ENCODE measurements around the gene TAF9B. TPM values are rescaled to one million over a fixed set of nuclear protein-coding genes. Genes with fewer than 3 reads are reported as not detected.

Gene TAF9B
- total RNA-seq: 10 to 100 TPM; 44.0 to 53.1 TPM
- 3.5 TPM for polyA plus RNA-seq (2013, experiment 1 of 2)
- polyA plus RNA-seq (2013, experiment 2 of 2): 3.4 TPM
- long read RNA-seq, experiment 1, transcript TAF9B-201 (7 exons, 2,713 nt): major isoform, 17 of 41 reads
- long read RNA-seq, experiment 1, partial matches to known transcripts: 6 of 41 reads
- long read RNA-seq, experiment 1, other reads (novel, unspliced or antisense): 18 of 41 reads
- long read RNA-seq, experiment 2, transcript TAF9B-201 (7 exons, 2,713 nt): major isoform, 300 of 324 reads
- long read RNA-seq, experiment 2, partial matches to known transcripts: 5 of 324 reads
- long read RNA-seq, experiment 2, other reads (novel, unspliced or antisense): 16 of 324 reads
- long read RNA-seq, experiment 3, transcript TAF9B-201 (7 exons, 2,713 nt): major isoform, 204 of 223 reads
- long read RNA-seq, experiment 3, partial matches to known transcripts: 3 of 223 reads
- long read RNA-seq, experiment 3, other reads (novel, unspliced or antisense): 13 of 223 reads
- long read RNA-seq, experiment 4, transcript TAF9B-201 (7 exons, 2,713 nt): major isoform, 34 of 36 reads
- long read RNA-seq, experiment 4, partial matches to known transcripts: 0 of 36 reads
- long read RNA-seq, experiment 4, other reads (novel, unspliced or antisense): 2 of 36 reads

GRCh38 chrX:78139160-78140123, at the start of gene TAF9B:
Gene TAF9B, minus strand, starts transcription at chrX:78139650. Its CDS starts 39 bp downstream, at chrX:78139611.
- no peaks in the 10 kb centered on the region for H3K27me3 Mint-ChIP-seq (ENCODE audit: insufficient read depth)
- peaks cover 14% of the 10 kb centered on the region for H3K36me3 Mint-ChIP-seq (ENCODE audit: low read depth)
- 84 to 100% methylated on average over 6 to 59 of the region's 59 CpGs for WGBS, 2 experiments (ENCODE audit: insufficient coverage in 1 of 2, insufficient read length in 1 of 2)
- Histone ChIP-seq H3K9ac (ENCODE audit: extremely low read depth, low read length, poor library complexity, severe bottlenecking) (no peak within 1 kb of the TSS), H3K36me3 (ENCODE audit: control insufficient read depth, insufficient read depth, low read length) (no peaks in the 10 kb centered on the region), H3K4me3 (ENCODE audit: low read length) (no peak within 1 kb of the TSS), H3K9me3 (ENCODE audit: control insufficient read depth, low read length) (no peaks in the 10 kb centered on the region), H3K4me1 (ENCODE audit: control insufficient read depth, insufficient read depth, low read length) (no peaks in the 10 kb centered on the region), H3K27me3 (ENCODE audit: control insufficient read depth, insufficient read depth, low read length, poor library complexity, severe bottlenecking) (no peaks in the 10 kb centered on the region), H3K27ac (ENCODE audit: low read depth, low read length) (no peak within 1 kb of the TSS)
- peak within 1 kb of the TSS; percentile 95 for H3K27ac Mint-ChIP-seq
- no peaks in the 10 kb centered on the region for H3K4me1 Mint-ChIP-seq
- TF ChIP-seq, protein P1, sequence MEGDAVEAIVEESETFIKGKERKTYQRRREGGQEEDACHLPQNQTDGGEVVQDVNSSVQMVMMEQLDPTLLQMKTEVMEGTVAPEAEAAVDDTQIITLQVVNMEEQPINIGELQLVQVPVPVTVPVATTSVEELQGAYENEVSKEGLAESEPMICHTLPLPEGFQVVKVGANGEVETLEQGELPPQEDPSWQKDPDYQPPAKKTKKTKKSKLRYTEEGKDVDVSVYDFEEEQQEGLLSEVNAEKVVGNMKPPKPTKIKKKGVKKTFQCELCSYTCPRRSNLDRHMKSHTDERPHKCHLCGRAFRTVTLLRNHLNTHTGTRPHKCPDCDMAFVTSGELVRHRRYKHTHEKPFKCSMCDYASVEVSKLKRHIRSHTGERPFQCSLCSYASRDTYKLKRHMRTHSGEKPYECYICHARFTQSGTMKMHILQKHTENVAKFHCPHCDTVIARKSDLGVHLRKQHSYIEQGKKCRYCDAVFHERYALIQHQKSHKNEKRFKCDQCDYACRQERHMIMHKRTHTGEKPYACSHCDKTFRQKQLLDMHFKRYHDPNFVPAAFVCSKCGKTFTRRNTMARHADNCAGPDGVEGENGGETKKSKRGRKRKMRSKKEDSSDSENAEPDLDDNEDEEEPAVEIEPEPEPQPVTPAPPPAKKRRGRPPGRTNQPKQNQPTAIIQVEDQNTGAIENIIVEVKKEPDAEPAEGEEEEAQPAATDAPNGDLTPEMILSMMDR (conservative IDR thresholded peaks at IDR 0.05): no peak
- DNase-seq: peak; percentile 93
- H3K4me3 Mint-ChIP-seq: peak within 1 kb of the TSS; percentile 82
- H3K9me3 Mint-ChIP-seq: peaks cover 51% of the 10 kb centered on the region

DNA sequence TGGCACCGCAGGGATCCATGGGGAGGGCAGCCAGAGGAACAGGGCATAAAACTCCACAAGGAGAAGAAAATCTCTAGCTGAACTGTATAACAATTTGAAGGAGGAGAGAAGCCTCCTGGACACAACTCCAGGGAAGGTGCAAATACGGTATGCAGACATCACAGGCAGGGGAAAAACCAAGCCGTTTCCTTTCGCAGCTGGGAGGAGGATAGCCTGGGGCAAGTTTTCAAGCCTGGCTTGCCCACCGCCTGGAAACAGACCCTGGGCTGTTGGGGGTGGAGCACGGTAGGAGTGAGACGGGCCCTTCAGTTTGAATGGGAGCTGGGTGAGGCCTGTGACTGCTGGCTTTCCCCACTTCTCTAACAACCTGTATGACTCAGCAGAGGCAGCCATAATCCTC, 43.4 kb upstream of the TAF9B start:
- Mint-ChIP-seq H3K27me3 (ENCODE audit: insufficient read depth) (no peaks in the 10 kb centered on the region), H3K36me3 (ENCODE audit: low read depth) (peaks cover 6% of the 10 kb centered on the region), H3K4me1 (no peaks in the 10 kb centered on the region), H3K9me3 (peaks cover 83% of the 10 kb centered on the region), H3K4me3 (no peak overlapping the region), H3K27ac (no peak overlapping the region)
- 93 to 100% methylated on average over 1 to 5 of the region's 7 CpGs for WGBS, 2 experiments (ENCODE audit: insufficient coverage in 1 of 2, insufficient read length in 1 of 2)
- no peak for DNase-seq
- Histone ChIP-seq H3K9ac (ENCODE audit: extremely low read depth, low read length, poor library complexity, severe bottlenecking) (no peak overlapping the region), H3K27ac (ENCODE audit: low read depth, low read length) (no peak overlapping the region), H3K4me1 (ENCODE audit: control insufficient read depth, insufficient read depth, low read length) (no peaks in the 10 kb centered on the region), H3K4me3 (ENCODE audit: low read length) (no peak overlapping the region), H3K9me3 (ENCODE audit: control insufficient read depth, low read length) (no peaks in the 10 kb centered on the region), H3K27me3 (ENCODE audit: control insufficient read depth, insufficient read depth, low read length, poor library complexity, severe bottlenecking) (no peaks in the 10 kb centered on the region), H3K36me3 (ENCODE audit: control insufficient read depth, insufficient read depth, low read length) (no peaks in the 10 kb centered on the region)
- TF ChIP-seq, protein P1 (conservative IDR thresholded peaks at IDR 0.05): no peak

GRCh38 chrX:78181307-78181706, 41.9 kb upstream of the TAF9B start:
- Mint-ChIP-seq H3K27me3 (ENCODE audit: insufficient read depth) (no peaks in the 10 kb centered on the region), H3K4me3 (no peak overlapping the region), H3K9me3 (peaks cover 81% of the 10 kb centered on the region), H3K36me3 (ENCODE audit: low read depth) (peaks cover 6% of the 10 kb centered on the region), H3K27ac (no peak overlapping the region), H3K4me1 (no peaks in the 10 kb centered on the region)
- Histone ChIP-seq H3K27me3 (ENCODE audit: control insufficient read depth, insufficient read depth, low read length, poor library complexity, severe bottlenecking) (no peaks in the 10 kb centered on the region), H3K36me3 (ENCODE audit: control insufficient read depth, insufficient read depth, low read length) (no peaks in the 10 kb centered on the region), H3K9ac (ENCODE audit: extremely low read depth, low read length, poor library complexity, severe bottlenecking) (no peak overlapping the region), H3K9me3 (ENCODE audit: control insufficient read depth, low read length) (no peaks in the 10 kb centered on the region), H3K4me1 (ENCODE audit: control insufficient read depth, insufficient read depth, low read length) (no peaks in the 10 kb centered on the region), H3K27ac (ENCODE audit: low read depth, low read length) (no peak overlapping the region), H3K4me3 (ENCODE audit: low read length) (no peak overlapping the region)
- TF ChIP-seq, protein P1 (conservative IDR thresholded peaks at IDR 0.05): no peak
- DNase-seq: no peak
